Measurements from ENCODE around the gene ZBTB18.

DNA sequence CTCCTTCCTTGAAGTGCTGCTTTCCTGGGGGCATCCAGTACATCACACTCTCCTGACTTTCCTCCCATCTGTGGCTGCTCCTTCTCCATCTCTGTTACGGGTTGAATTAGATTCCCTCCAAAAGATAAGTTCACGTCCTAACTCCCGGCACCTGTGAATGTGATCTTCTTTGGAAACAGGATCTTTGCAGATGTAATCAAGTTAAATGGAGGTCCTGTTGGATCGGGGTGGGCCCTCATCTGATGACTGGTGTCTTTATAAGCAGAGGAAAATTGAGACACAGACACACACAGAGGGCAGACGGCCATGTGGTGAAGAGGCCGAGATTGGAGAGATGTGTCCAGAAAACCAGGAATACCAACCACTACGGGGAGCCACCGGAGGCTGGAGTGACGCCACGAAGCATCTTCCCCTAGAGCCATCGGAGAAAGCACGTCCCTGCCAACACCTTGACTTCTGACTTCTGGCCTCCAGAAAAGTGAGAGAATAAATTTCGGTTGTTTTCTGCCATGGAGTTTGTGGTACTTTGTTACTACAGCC, 36.0 kb downstream of the ZBTB18 start:
- TF ChIP-seq ZNF565 (CRISPR knock-in tag; conservative IDR thresholded peaks at IDR 0.05; ENCODE audit: low read depth), result no peak
- TF ChIP-seq ZFP30 (CRISPR knock-in tag; IDR thresholded peaks at IDR 0.05), result no peak
- TF ChIP-seq ARNTL (CRISPR knock-in tag; IDR thresholded peaks at IDR 0.05; ENCODE audit: borderline replicate concordance, low read depth), result no peak
- TF ChIP-seq, protein P1, sequence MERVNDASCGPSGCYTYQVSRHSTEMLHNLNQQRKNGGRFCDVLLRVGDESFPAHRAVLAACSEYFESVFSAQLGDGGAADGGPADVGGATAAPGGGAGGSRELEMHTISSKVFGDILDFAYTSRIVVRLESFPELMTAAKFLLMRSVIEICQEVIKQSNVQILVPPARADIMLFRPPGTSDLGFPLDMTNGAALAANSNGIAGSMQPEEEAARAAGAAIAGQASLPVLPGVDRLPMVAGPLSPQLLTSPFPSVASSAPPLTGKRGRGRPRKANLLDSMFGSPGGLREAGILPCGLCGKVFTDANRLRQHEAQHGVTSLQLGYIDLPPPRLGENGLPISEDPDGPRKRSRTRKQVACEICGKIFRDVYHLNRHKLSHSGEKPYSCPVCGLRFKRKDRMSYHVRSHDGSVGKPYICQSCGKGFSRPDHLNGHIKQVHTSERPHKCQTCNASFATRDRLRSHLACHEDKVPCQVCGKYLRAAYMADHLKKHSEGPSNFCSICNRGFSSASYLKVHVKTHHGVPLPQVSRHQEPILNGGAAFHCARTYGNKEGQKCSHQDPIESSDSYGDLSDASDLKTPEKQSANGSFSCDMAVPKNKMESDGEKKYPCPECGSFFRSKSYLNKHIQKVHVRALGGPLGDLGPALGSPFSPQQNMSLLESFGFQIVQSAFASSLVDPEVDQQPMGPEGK (CRISPR knock-in tag; IDR thresholded peaks at IDR 0.05; ENCODE audit: borderline replicate concordance), result no peak
- TF ChIP-seq TOX (CRISPR knock-in tag; IDR thresholded peaks at IDR 0.05; ENCODE audit: borderline replicate concordance), result no peak
- no peak for TF ChIP-seq RARB (CRISPR knock-in tag; IDR thresholded peaks at IDR 0.05)
- TF ChIP-seq PPARA (CRISPR knock-in tag; IDR thresholded peaks at IDR 0.05; ENCODE audit: borderline replicate concordance), result no peak
- TF ChIP-seq, protein P2, sequence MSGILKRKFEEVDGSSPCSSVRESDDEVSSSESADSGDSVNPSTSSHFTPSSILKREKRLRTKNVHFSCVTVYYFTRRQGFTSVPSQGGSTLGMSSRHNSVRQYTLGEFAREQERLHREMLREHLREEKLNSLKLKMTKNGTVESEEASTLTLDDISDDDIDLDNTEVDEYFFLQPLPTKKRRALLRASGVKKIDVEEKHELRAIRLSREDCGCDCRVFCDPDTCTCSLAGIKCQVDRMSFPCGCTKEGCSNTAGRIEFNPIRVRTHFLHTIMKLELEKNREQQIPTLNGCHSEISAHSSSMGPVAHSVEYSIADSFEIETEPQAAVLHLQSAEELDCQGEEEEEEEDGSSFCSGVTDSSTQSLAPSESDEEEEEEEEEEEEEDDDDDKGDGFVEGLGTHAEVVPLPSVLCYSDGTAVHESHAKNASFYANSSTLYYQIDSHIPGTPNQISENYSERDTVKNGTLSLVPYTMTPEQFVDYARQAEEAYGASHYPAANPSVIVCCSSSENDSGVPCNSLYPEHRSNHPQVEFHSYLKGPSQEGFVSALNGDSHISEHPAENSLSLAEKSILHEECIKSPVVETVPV (CRISPR knock-in tag; IDR thresholded peaks at IDR 0.05), result no peak
- TF ChIP-seq ZC3H10 (CRISPR knock-in tag; IDR thresholded peaks at IDR 0.05), result no peak
- no peak for TF ChIP-seq CSDC2 (CRISPR knock-in tag; IDR thresholded peaks at IDR 0.05)
- no peak for TF ChIP-seq OSR1 (CRISPR knock-in tag; IDR thresholded peaks at IDR 0.05)
- TF ChIP-seq, protein P3, sequence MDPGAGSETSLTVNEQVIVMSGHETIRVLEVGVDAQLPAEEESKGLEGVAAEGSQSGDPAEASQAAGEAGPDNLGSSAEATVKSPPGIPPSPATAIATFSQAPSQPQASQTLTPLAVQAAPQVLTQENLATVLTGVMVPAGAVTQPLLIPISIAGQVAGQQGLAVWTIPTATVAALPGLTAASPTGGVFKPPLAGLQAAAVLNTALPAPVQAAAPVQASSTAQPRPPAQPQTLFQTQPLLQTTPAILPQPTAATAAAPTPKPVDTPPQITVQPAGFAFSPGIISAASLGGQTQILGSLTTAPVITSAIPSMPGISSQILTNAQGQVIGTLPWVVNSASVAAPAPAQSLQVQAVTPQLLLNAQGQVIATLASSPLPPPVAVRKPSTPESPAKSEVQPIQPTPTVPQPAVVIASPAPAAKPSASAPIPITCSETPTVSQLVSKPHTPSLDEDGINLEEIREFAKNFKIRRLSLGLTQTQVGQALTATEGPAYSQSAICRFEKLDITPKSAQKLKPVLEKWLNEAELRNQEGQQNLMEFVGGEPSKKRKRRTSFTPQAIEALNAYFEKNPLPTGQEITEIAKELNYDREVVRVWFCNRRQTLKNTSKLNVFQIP (CRISPR knock-in tag; IDR thresholded peaks at IDR 0.05; ENCODE audit: borderline replicate concordance, low read depth), result no peak

All from SK-N-SH treated with all-trans-retinoic acid at 6 μM for 48 hours (cell line).